Measurements from ENCODE around the gene RPS24. TPM values are rescaled to one million over a fixed set of nuclear protein-coding genes. Genes with fewer than 3 reads are reported as not detected.

RPS24 gene
- total RNA-seq, 2 experiments from 2014 or later = 1,812 to 1,903 TPM

DNA sequence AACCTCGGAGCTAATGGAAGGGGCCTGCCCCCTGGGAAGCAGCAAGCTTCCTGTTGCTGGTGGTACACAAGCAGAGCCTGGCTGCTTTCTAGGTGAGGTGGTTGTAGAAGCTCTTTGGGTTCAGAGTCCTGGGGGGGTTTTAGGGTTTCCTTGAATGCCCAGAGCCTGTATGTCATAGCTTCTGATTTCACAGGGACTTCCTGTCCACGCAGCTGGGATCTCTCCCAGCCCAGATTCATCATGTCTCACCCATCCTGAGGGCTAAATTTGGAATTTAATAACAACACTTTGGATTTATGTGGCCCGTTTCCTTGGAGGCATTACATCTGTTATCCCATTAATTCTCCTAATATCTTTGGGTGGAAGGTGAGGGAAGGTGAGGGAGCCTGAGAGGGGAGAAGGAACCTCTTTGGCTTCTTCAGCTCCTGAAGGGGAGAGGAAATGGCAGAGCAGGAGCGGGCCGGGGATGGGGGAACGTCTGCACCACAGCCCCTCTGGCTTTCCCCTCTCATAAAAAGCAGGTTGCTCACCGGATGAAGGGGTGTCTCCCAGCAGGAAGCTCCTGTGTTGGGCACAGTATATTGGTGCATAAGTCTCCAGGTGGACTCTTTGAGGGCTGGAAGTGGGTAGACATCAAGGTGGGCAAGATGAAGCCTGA lies 19.7 kb downstream of the RPS24 start:
- no peak overlapping the region for H3K27ac ChIP-seq (ENCODE audit: low read depth in 1 of 2, low read length in 2 of 2)
- H3K9me3 ChIP-seq (ENCODE audit: control insufficient read depth in 1 of 2, insufficient read depth in 1 of 2, low read length in 2 of 2) = no peaks in the 10 kb centered on the region
- no peak overlapping the region for H3K4me3 ChIP-seq (ENCODE audit: low read length)
- Mint-ChIP-seq H3K4me3 (no peak overlapping the region), H3K4me1 (ENCODE audit: low read depth) (no peaks in the 10 kb centered on the region), H3K27ac (no peak overlapping the region), H3K9me3 (no peaks in the 10 kb centered on the region), H3K27me3 (no peaks in the 10 kb centered on the region), H3K36me3 (ENCODE audit: low read depth) (peaks cover 5% of the 10 kb centered on the region)
- DNase-seq (no peak), ATAC-seq (ENCODE audit: poor library complexity) (no peak)
- H3K36me3 ChIP-seq (ENCODE audit: insufficient read depth, low read length) = no peaks in the 10 kb centered on the region
- ChIA-PET CTCF (interaction anchor here (0.8 kb wide), 1 partner anchor 1142 kb away, joined by 3 read pairs; no protein-coding TSS in a partner anchor), POLR2A (no interaction called here)
- intact Hi-C loops (cut with DNase I, micrococcal nuclease) = no loop called here
- no peaks in the 10 kb centered on the region for H3K4me1 ChIP-seq (ENCODE audit: insufficient read depth, low read length)
- H3K27me3 ChIP-seq (ENCODE audit: control insufficient read depth in 1 of 2, insufficient read depth in 2 of 2, low read length in 2 of 2) = no peaks in the 10 kb centered on the region
- TF ChIP-seq CTCF (IDR thresholded peaks at IDR 0.05) = no peak

DNA sequence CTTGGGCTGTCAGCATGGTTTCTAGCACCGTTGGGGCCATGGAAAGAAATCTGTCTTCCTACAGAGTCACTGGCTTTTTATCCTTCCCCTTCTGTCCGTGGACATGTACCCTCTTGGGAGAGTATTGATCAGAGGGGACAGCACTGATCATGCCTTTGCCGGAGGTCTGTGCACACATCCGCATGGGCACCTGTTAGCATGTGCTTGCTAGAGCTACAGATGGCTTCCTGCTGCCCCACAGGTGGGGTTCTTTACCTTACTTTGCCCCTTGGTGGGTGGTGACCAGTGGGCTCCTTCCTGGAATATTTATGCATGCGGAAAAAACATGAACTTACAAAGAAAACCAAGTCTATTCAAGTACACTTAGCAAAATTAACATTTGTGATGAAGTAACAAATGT lies 24.9 kb downstream of the RPS24 start:
- Histone ChIP-seq H3K4me1 (ENCODE audit: insufficient read depth, low read length) (no peaks in the 10 kb centered on the region), H3K27me3 (ENCODE audit: control insufficient read depth in 1 of 2, insufficient read depth in 2 of 2, low read length in 2 of 2) (peaks cover 0 to 4% of the 10 kb centered on the region in 2 experiments), H3K9me3 (ENCODE audit: control insufficient read depth in 1 of 2, insufficient read depth in 1 of 2, low read length in 2 of 2) (no peaks in the 10 kb centered on the region), H3K4me3 (ENCODE audit: low read length) (no peak overlapping the region), H3K27ac (ENCODE audit: low read depth in 1 of 2, low read length in 2 of 2) (no peak overlapping the region), H3K36me3 (ENCODE audit: insufficient read depth, low read length) (no peaks in the 10 kb centered on the region)
- H3K36me3 Mint-ChIP-seq (ENCODE audit: low read depth) = no peaks in the 10 kb centered on the region
- intact Hi-C loops (cut with DNase I, micrococcal nuclease) = no loop called here
- ChIA-PET CTCF (no interaction called here), POLR2A (no interaction called here)
- H3K27ac Mint-ChIP-seq = no peak overlapping the region
- TF ChIP-seq CTCF (IDR thresholded peaks at IDR 0.05) = no peak
- no peaks in the 10 kb centered on the region for H3K4me1 Mint-ChIP-seq (ENCODE audit: low read depth)
- H3K9me3 Mint-ChIP-seq = no peaks in the 10 kb centered on the region
- H3K27me3 Mint-ChIP-seq = peaks cover 7% of the 10 kb centered on the region
- no peak for ATAC-seq (ENCODE audit: poor library complexity)
- DNase-seq = no peak
- H3K4me3 Mint-ChIP-seq = no peak overlapping the region

GRCh38 chr10:78059906-78060702 lies 26.4 kb downstream of the RPS24 start:
- no peak for ATAC-seq (ENCODE audit: poor library complexity)
- H3K9me3 Mint-ChIP-seq = no peaks in the 10 kb centered on the region
- Histone ChIP-seq H3K4me1 (ENCODE audit: insufficient read depth, low read length) (no peaks in the 10 kb centered on the region), H3K36me3 (ENCODE audit: insufficient read depth, low read length) (no peaks in the 10 kb centered on the region), H3K27ac (ENCODE audit: low read depth in 1 of 2, low read length in 2 of 2) (no peak overlapping the region), H3K27me3 (ENCODE audit: control insufficient read depth in 1 of 2, insufficient read depth in 2 of 2, low read length in 2 of 2) (peaks cover 0 to 4% of the 10 kb centered on the region in 2 experiments), H3K9me3 (ENCODE audit: control insufficient read depth in 1 of 2, insufficient read depth in 1 of 2, low read length in 2 of 2) (no peaks in the 10 kb centered on the region), H3K4me3 (ENCODE audit: low read length) (no peak overlapping the region)
- DNase-seq = no peak
- intact Hi-C loops (cut with DNase I, micrococcal nuclease) = no loop called here
- H3K4me3 Mint-ChIP-seq = no peak overlapping the region
- no peaks in the 10 kb centered on the region for H3K36me3 Mint-ChIP-seq (ENCODE audit: low read depth)
- ChIA-PET POLR2A (no interaction called here), CTCF (no interaction called here)
- H3K27ac Mint-ChIP-seq = no peak overlapping the region
- peaks cover 7% of the 10 kb centered on the region for H3K27me3 Mint-ChIP-seq
- TF ChIP-seq CTCF (IDR thresholded peaks at IDR 0.05) = no peak
- H3K4me1 Mint-ChIP-seq (ENCODE audit: low read depth) = no peaks in the 10 kb centered on the region

All from CD4-positive, alpha-beta T cell (primary cell).